Breast epithelium (tissue), 3 donors: ENCODE results near the gene SPR.

Experiments
- CTCF ChIP-seq, 3 donors: fragments of 450-650 bp; IDR thresholded peaks; one replicate each; pipeline ENCODE4 v1.5.1; 2016 to 2017; ENCODE audit warnings: antibody characterized with exemption in 3 of 3, mild to moderate bottlenecking in 3 of 3, moderate library complexity in 3 of 3
- POLR2A ChIP-seq: fragments of 450-650 bp; IDR thresholded peaks from one replicate; pipeline ENCODE4 v1.6.1; 2016; ENCODE audit warnings: antibody characterized with exemption, mild to moderate bottlenecking, moderate library complexity
- POLR2AphosphoS5 ChIP-seq, 3 donors: sonication (generic); formaldehyde crosslinking; IDR thresholded peaks; one replicate each; pipeline ENCODE4 v1.6.1; 2017; ENCODE audit warnings: antibody characterized with exemption in 3 of 3

DNA sequence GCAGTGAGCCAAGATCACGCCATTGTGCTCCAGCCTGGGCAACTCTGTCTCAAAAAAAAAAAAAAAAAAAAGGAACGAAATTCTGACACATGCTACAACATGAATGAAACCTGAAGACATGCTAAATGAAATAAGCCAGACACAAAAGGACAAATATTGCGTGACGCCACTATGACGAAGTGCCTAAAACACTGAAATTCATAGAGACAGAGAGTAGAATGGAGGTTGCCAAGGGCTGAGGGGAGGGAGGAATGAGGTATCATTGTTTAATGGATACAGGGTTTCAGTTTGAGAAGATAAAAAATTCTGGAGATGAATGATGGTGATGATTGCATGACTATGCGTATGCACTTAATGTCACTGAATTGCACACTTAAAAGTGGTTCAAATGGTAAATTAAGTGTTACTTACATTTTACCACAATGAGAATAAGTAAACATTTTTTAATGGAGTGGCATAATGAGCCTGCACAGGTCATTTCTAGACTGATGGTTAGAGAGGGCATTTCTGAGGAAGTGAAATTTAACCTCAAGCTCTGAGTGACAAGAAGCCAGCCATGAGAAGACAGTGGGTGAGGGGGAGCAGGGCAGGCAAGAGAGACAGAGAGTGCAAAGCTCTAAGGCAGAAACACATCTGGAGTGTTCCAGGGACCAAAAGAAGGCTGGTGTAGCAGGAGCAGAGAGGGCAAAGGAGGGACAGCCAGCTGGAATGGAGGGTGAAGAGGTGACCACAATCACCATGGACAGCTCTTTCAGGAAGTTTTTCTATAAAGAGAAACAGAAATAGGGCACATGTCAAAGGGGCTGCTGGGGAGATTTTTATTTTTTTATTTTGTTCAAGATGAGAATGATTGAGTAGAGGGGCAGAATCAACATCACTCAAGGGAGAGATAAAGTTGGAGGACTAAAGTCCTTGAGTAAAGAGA is 40.8 kb upstream of the SPR start:
- TF ChIP-seq CTCF (IDR thresholded peaks at IDR 0.05) (no peak), POLR2A (no peak), POLR2AphosphoS5 (IDR thresholded peaks at IDR 0.05) (no peak)
